Islet of Langerhans (tissue), 1 donor: ENCODE results near the gene NRL.
A peak's percentile ranks its signal among the peaks of the same experiment; 100 is the strongest.

Experiments used
- FAIRE-seq: peaks from one replicate; lab custom pipeline; 2011; peaks lifted over from hg19 to GRCh38; lab: Jason Lieb, UNC

Gene NRL

GRCh38 chr14:24080888-24081738, 33.6 kb downstream of the NRL start:
- FAIRE-seq = no peak

- no peak for FAIRE-seq
Observed at GRCh38 chr14:24080142-24080530, 34.6 kb downstream of the NRL start.

GRCh38 chr14:24079491-24080141, 35.1 kb downstream of the NRL start:
- FAIRE-seq = peak; percentile 73

GRCh38 chr14:24078146-24078545, 36.6 kb downstream of the NRL start:
- FAIRE-seq = no peak

GRCh38 chr14:24077086-24077485, 37.7 kb downstream of the NRL start:
- no peak for FAIRE-seq

- FAIRE-seq = no peak
Observed at GRCh38 chr14:24076302-24076601, 38.5 kb downstream of the NRL start.

GRCh38 chr14:24075485-24076301, 39.1 kb downstream of the NRL start:
- no peak for FAIRE-seq

GRCh38 chr14:24074625-24075484, 39.9 kb downstream of the NRL start:
- no peak for FAIRE-seq

GRCh38 chr14:24072881-24073877, 41.6 kb downstream of the NRL start:
- FAIRE-seq = no peak

GRCh38 chr14:24072436-24072835, 42.3 kb downstream of the NRL start:
- FAIRE-seq = no peak

- no peak for FAIRE-seq
Observed at GRCh38 chr14:24071836-24072430, 42.8 kb downstream of the NRL start.

- no peak for FAIRE-seq
Observed at GRCh38 chr14:24071144-24071697, 43.5 kb downstream of the NRL start, which contains the start of gene CPNE6. Gene CPNE6 (plus strand): TSS chr14:24071562. CDS start chr14:24072937, 1,375 bp downstream.

GRCh38 chr14:24070285-24071143, 44.2 kb downstream of the NRL start:
- FAIRE-seq = no peak

GRCh38 chr14:24069411-24069735, 45.4 kb downstream of the NRL start:
- no peak for FAIRE-seq

GRCh38 chr14:24068711-24069410, 45.9 kb downstream of the NRL start:
- FAIRE-seq = no peak

GRCh38 chr14:24067133-24068082, 47.3 kb downstream of the NRL start:
- no peak for FAIRE-seq

- no peak for FAIRE-seq
Observed at GRCh38 chr14:24066496-24067132, 48.1 kb downstream of the NRL start.
